HL-60/S4 (cell line): Measurements from ENCODE around the gene CEP104.
"Not testable (repeated sequence)": the region's sequence is repeated elsewhere in the genome, so short reads cannot be mapped to it uniquely, and the experiment has no call there.

Experiments used
- in situ Hi-C: fragments of 300-500 bp; cut with MboI; formaldehyde crosslinking; loops from 2 replicates; pipeline ENCODE4 v1.14.3; 2022; ENCODE audit warnings: low sequenced_read_pairs

Gene CEP104

DNA sequence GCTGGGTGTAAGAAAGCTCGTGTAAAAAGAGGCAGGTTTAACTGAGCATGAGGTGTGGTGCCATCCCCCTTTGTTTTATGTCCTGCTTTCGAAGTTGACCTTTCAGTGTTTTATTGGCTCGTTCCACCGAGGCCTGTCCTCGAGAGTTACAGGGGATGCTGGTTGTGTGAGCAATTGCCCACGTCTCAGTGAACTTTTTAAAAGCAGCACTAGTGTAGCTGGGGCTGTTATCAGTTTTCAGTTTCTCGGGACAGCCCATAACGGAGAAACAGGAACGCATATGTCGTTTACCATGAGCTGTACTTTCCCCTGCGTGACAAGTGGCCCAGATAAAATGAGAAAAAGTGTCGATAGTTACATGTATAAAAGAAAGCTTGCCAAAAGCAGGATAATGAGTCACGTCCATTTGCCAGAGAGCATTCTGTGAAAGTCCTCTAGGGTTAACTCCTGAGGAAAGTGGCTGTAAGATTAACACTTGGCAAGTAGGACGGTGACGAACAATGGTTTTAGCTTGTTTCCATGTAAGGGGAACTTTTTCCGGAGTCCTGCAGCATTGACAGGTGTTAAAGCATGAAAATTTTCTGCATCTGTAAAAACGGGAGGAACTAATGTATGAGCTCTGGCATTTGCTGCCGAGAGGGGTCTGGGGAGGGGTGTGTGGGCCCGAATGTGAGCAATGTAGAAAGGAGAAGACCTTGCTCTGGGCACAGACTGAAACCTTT, 52.9 kb downstream of the CEP104 start:
- in situ Hi-C loops: no loop called here

- in situ Hi-C loops: not testable (repeated sequence)
Measured at GRCh38 chr1:3800795-3801194, 56.2 kb downstream of the CEP104 start.

- in situ Hi-C loops: no loop called here
Measured at GRCh38 chr1:3799976-3800685, 56.9 kb downstream of the CEP104 start.

DNA sequence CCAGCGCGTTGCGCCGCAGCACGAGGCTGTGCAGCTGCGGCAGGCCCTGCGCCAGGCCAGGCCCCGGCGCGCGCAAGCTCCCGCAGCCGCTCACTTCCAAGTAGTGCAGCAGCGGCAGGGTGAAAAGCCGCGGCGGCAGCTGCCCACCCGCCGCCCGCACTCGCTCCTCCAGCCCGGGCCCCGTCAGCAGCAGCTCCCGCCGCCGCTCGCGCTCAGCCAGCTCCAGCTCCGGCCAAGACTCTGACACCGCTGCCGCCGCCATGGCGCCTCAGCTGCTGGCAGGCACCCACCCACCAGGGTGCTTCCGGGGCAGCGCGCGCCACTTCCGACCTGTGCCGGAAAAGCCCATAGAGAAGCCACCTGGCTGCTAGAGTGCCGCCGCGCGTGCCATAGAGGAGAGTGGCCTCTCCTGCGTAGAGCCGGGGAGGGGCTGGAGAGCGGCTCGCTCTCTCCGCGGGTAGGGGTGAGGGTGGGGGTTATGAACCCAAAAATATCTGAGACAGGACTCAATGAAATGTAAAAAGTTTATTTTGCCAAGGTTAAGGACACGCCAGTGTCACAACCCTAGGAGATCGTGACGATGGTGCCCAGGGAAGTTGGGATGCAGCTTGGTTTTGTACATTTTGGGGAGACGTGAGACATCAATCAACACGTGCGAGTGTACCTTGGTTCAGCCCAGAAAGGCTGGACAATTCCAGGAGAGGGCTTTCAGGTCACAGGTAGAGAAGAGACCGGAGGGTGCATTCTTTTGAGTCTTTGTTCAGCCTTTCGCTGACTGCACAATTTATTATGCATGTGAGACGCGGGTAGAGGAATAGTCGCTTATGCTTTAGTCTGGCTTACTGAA, 60.6 kb downstream of the CEP104 start, which contains the start of gene LRRC47:
Gene LRRC47, minus strand, starts transcription at position 284 of the 847 bp plus-strand sequence. Its CDS starts 22 bp downstream, at position 262.
- in situ Hi-C loops: no loop called here

GRCh38 chr1:3795453-3796214, 61.4 kb downstream of the CEP104 start:
- in situ Hi-C loops: no loop called here

- in situ Hi-C loops: no loop called here
Measured at GRCh38 chr1:3790952-3791351, 66.1 kb downstream of the CEP104 start.

DNA sequence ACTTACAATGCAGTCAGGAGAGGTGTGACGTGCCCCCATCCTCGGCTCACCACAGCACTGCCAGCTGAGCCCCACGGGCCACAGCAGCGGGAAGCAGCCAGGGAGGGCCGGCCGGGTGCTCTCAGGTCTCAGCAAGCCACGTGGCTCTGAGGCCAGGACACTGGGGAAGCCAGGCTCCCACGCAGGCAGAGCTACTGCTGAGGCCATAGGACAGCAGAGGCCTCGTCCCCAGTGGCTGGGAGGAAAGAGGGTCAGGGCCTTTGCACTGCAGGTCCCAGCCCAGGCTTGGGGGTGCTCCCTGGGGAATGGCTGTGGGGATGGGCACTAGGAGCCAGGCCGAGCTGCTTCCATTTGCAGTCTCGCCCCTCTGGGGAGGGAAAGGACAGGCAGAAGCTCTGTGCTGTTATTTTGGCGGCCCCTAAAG, 66.5 kb downstream of the CEP104 start:
- in situ Hi-C loops: no loop called here

DNA sequence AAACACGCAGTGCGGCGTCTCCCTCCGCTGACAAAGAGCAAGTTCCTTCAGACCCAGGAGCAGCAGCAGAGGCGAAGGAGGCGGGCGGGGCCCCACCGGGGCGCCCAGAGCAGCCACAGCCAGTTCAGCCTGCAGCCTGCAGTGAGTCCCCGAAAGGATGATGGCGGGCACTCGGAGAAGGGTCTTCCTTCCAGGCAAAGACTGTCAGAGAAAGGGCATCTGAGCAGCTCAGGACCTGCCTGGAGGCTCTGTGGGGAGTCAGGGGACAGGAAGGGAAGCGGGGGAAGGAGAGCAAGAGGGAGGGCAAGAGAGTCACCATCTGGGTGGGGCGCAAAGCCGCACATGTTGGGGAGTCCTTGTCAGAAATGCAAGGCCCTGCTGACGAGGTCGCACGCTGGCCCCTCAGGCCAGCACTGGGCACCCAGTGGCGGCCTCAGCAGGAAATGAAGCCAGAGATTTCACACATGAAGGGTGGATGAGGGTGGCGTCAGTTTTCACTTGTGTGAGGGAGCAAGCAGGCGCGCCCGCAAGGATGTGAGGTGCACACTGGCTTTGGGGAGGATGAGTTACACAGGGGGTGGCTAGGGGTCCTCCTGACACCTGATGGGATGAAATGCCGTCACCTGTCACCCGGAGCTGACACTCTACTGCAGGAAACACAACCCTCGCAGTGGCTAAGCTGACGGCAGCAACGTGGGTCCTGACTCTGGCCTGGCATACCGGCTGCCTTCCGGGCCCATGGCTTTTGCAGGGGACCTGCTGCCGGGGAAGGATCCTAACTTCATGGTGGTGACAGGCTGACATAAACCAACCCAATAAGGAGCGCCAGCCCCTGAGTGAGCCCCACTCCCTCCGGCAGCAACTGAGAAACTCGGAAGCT, 67.3 kb downstream of the CEP104 start:
- in situ Hi-C loops: no loop called here

DNA sequence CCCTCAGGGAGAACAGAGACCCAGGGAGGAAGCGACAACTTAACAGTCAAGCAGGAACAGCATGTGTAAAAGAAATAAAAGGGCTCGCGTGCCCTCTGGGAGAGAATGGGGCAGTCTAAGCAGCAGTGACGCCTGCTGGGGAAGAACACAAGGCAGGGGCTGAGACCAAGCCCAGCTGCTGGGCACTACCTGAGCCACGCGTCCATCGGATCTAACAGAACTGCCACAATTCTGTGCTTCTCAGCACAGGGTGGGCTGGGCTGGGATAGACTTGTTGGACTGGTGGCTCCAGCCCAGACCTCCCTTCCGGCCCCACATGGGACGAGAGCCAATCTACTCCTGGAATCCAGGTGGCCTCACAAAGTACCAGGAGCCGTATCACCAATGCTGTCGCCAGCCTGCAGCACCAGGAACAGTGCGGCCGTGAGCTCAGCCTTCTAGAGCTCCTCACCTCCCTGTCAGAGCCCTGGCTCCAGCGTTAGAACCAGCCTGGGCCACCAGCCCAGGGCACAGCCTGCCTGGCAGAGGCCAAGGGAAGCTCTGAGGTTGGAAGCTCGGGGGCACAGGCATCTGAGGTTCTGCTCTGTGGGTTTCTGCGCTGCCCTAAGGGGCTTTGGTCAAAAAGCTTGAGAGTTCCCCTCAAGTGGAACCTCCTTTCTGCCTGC, 68.1 kb downstream of the CEP104 start:
- in situ Hi-C loops: no loop called here

- in situ Hi-C loops: no loop called here
Measured at GRCh38 chr1:3787745-3788605, 69.0 kb downstream of the CEP104 start.

- in situ Hi-C loops: no loop called here
Measured at GRCh38 chr1:3787349-3787715, 69.7 kb downstream of the CEP104 start.

DNA sequence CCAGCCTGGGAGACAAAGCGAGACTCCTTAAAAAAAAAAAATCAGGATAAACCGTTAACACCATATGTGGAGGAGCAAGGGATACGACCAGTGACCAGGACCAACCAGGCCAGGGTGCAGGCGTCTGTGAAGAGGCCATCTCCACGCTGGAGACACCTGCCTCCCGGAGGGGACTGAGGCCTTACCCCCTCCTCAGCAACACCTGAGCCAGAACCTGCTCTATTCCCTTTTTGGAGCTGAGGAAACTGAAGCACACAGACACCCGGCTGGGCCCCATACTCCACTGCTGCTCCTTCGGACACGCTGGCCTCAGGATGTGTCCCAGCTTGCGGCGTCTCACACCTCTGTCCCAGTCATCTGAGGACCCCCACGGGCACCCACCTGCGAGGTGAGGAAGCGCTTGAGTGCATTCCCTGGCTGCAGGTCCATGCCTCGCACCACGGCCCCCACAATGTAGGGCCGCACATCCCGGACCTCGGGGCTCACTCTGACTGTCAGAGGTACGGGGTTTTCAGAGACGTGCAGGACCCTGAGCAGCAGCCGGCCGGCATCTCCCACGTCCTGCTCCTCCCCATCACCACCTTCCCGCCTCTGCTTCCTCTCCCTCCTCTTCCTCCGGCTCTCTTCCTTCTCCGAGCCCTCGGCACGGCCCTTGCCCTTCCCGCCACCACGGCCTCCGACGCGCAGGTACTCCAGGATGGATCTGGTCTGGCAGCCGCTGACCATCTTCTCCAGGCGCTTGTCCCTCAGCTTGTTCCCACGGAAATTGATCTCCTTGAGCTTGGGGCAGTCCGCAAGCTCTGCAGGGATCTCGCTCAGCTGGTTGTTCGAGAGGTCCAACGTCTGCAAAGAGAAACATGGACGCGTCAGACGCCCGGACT, 70.3 kb downstream of the CEP104 start:
- in situ Hi-C loops: no loop called here

- in situ Hi-C loops: no loop called here
Measured at GRCh38 chr1:3785456-3786157, 71.4 kb downstream of the CEP104 start.

DNA sequence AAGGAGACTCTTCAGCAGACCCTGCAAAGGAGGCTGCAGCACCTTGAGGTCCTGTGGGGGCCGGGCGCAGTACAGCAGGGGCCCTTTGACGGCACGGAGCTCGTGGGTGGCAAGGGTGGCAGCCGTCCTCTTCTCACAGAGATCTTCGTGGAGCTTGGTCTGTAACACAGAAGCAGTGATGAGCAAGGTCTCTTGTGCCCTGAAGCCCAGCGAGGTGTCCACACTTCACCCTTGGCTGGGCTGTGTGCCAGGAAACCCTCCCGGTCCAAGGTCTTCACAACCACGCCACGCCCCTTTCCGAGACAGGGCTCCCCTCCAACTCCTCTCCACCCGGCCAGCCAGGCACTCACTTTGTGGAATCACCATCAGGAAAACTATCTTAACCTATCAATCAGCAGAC, 72.0 kb downstream of the CEP104 start:
- in situ Hi-C loops: no loop called here

DNA sequence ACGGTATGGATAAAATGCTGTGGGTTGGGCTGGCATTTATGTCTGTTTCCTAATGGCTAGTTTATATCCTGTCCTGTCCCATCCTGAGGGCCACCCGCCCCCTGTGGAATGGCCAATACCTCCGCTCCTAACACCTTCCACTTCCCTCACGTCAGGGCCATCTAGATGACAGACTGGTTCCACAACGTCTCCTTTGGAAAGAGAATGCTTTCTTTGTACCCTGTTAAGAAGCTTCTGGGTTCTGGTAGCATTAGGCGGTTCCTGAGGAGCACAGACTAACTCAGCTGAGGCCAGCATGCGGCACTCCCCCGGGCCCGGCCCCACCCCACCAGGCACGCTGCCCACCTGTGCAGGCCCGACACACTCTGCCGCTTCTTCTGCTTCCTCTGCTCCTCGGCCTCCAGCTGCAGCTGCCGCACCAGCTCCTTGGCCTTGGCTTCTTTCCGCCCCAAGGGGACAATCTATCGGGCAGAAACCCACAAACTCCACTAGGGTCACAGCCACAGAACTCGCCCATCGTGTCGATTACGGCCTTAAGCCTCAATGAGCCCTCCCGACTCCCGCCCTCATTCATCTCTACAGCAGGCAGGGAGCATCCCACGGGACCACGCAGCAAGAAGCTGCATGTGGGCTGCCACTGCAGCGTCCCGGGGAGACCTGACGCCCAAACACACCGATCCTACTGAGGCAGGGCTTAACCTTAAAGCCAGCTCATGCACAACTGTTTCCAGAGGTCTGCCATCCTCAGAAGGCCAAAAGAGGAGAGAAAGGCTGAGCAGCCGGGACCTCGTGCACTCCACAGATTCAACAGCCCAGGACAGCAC, 73.1 kb downstream of the CEP104 start:
- in situ Hi-C loops: no loop called here

GRCh38 chr1:3780901-3781300, 76.1 kb downstream of the CEP104 start:
- in situ Hi-C loops: no loop called here
